SK-N-MC (cell line): ENCODE results near the gene ABTB2.

Source experiments
- EZH2 ChIP-seq: fragments of 200-600 bp; sonication (generic); IDR thresholded peaks from one replicate; pipeline ENCODE4 v1.6.1; 2017; ENCODE audit warnings: antibody characterized with exemption
- FOXP2 ChIP-seq: optimal IDR thresholded peaks from 2 replicates; pipeline ENCODE3; 2011; ENCODE audit warnings: mild to moderate bottlenecking, moderate library complexity; ENCODE audit not compliant: insufficient read depth; ENCODE audit errors: extremely low read length, control extremely low read depth
- POLR2AphosphoS5 ChIP-seq: IDR thresholded peaks from 2 replicates; pipeline ENCODE4 v1.6.1; 2012; ENCODE audit warnings: mild to moderate bottlenecking, low read depth, low read length, borderline replicate concordance

DNA sequence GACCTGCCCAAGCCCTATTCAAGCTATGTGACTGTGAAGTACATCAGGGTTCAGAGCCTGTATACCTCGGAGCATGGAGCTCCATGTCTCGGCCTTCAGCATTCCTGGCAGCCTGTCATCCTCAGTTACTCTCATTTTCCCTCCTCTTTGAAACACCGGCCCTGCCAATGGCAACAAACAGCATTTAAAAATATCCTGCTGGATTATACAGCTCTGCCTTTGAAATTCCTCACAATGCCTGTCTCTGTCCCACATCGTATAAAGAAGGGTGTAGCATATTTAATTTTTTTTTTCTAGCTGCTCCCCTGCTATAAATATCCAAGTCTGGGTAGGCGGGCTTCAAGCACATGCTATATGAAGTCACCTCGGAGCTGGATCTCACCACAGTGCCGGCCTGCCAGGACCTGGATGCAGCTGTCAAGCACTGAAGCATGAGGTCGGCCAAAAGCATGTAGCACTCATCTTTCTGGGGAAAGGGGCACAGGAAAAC is 11.8 kb downstream of the ABTB2 start:
- TF ChIP-seq POLR2AphosphoS5, result no peak
- no peak for TF ChIP-seq EZH2
- TF ChIP-seq FOXP2, result no peak
